Common myeloid progenitor, CD34-positive (primary cell): Measurements from ENCODE around the gene C6orf132.

ENCODE experiments used
- CTCF ChIA-PET: fragments of 350-600 bp; sonication (Branson Sonifier 250); formaldehyde crosslinking; loops from one replicate; lab custom pipeline; 2021; ENCODE audit warnings: antibody characterized with exemption; lab: Charles Lee
- POLR2A ChIA-PET: fragments of 350-600 bp; sonication (Branson Sonifier 250); formaldehyde crosslinking; loops from one replicate; lab custom pipeline; 2021; ENCODE audit warnings: antibody characterized with exemption; lab: Charles Lee
- DNase-seq, 3 donors: peaks; one replicate each; pipeline versions ENCODE4 v3.0.0 to v3.0.0-alpha.2; 2013
- H3K27ac ChIP-seq, 2 experiments: 1 replicate in 1 of 2; 2 replicates in 1 of 2; pipeline ENCODE4 v1.7.0; 2013; ENCODE audit warnings: inconsistent platforms in 2 of 2, low read length in 2 of 2, mild to moderate bottlenecking in 2 of 2, low read depth in 1 of 2, moderate library complexity in 1 of 2; ENCODE audit not compliant: severe bottlenecking in 2 of 2, insufficient read depth in 1 of 2, poor library complexity in 1 of 2
- H3K27me3 ChIP-seq, 5 experiments: replicated peaks in 2 of 5; 1 replicate in 3 of 5; 2 replicates in 2 of 5; pipeline versions ENCODE4 v1.6.1 to v1.7.0; 2013; ENCODE audit warnings: low read length in 4 of 5, mild to moderate bottlenecking in 2 of 5, moderate library complexity in 2 of 5, inconsistent platforms in 1 of 5; ENCODE audit not compliant: insufficient read depth in 5 of 5, control insufficient read depth in 4 of 5
- H3K36me3 ChIP-seq, 4 experiments: 1 replicate in 2 of 4; 2 replicates in 2 of 4; pipeline versions ENCODE4 v1.6.1 to v1.7.0; 2013; ENCODE audit warnings: low read length in 3 of 4, control low read depth in 1 of 4, mild to moderate bottlenecking in 1 of 4; ENCODE audit not compliant: control insufficient read depth in 4 of 4, insufficient read depth in 4 of 4
- H3K4me1 ChIP-seq, 4 experiments: 1 replicate in 3 of 4; 2 replicates in 1 of 4; pipeline versions ENCODE4 v1.6.1 to v1.7.1; 2013; ENCODE audit warnings: low read length in 3 of 4, mild to moderate bottlenecking in 3 of 4, control low read depth in 1 of 4, inconsistent platforms in 1 of 4, moderate library complexity in 1 of 4; ENCODE audit not compliant: control insufficient read depth in 4 of 4, insufficient read depth in 4 of 4; ENCODE audit errors: control extremely low read depth in 1 of 4
- H3K4me3 ChIP-seq, 7 experiments: 1 replicate in 4 of 7; 2 replicates in 3 of 7; pipeline versions ENCODE4 v1.5.1 to v1.7.0; 2013; ENCODE audit warnings: mild to moderate bottlenecking in 7 of 7, low read length in 6 of 7, moderate library complexity in 6 of 7, inconsistent platforms in 2 of 7, low read depth in 2 of 7, control low read depth in 1 of 7; ENCODE audit not compliant: insufficient read depth in 4 of 7, control insufficient read depth in 1 of 7; ENCODE audit errors: extremely low read depth in 1 of 7
- H3K9me3 ChIP-seq, 5 experiments: 1 replicate in 4 of 5; 2 replicates in 1 of 5; pipeline versions ENCODE4 v1.6.1 to v1.7.1; 2013; ENCODE audit warnings: low read length in 4 of 5, mild to moderate bottlenecking in 2 of 5, inconsistent platforms in 1 of 5, low read depth in 1 of 5, moderate library complexity in 1 of 5; ENCODE audit not compliant: control insufficient read depth in 4 of 5, insufficient read depth in 2 of 5; ENCODE audit errors: control extremely low read depth in 1 of 5
- WGBS: methylation state at CpG from one replicate; pipeline ENCODE4 v1.1.5; 2013; ENCODE audit not compliant: insufficient coverage; 5-methylcytosine and 5-hydroxymethylcytosine counted together

The C6orf132 gene

GRCh38 chr6:42162384-42162783, 20.0 kb upstream of the C6orf132 start:
- no peaks in the 10 kb centered on the region for H3K4me1 ChIP-seq
- POLR2A ChIA-PET: interaction anchor here (0.6 kb wide), 1 partner anchor 96 kb away, joined by 3 read pairs; no protein-coding TSS in a partner anchor
- H3K27me3 ChIP-seq: no peaks in the 10 kb centered on the region
- no peaks in the 10 kb centered on the region for H3K9me3 ChIP-seq
- H3K36me3 ChIP-seq: no peaks in the 10 kb centered on the region
- DNase-seq: no peak
- 72% methylated on average over 4 of the region's 7 CpGs for WGBS
- no peak overlapping the region for H3K27ac ChIP-seq
- H3K4me3 ChIP-seq: no peak overlapping the region
- CTCF ChIA-PET: interaction anchor here (1.2 to 1.3 kb wide), 2 partner anchors 25 to 58 kb away, joined by 6 to 7 read pairs; no protein-coding TSS in a partner anchor

DNA sequence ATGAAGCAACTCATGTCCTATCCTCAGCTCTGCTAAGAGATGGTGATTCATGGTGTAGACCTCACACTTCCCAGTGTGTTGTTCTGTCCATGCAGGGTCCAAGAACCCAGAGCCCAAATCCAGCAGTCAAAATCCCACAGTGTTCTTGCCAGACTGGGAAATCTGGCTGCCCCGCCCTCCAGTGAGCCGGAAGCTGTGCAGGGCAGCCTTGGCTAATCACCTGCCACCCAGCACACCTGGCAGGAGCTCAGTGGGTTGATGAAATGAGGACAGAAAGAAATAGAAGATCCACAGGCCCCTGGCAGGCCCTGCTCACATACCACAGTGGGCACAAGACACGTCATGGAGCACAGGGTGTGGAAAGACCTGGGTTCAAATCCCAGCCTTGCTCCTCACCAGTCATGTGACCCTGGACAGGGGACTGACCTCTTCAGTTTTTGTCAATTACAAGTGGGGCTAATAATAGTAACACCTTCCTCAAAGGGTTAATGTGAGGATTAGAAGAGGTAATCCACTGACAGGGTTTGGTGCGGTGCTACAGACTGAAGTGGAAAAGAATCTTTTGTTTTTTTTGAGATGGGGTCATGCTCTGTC, 17.1 kb upstream of the C6orf132 start:
- 75% methylated on average over 4 of the region's 4 CpGs for WGBS
- H3K36me3 ChIP-seq: no peaks in the 10 kb centered on the region
- no peak overlapping the region for H3K4me3 ChIP-seq
- peaks cover 0 to under 1% (median 0%) of the 10 kb centered on the region in 5 experiments for H3K27me3 ChIP-seq
- POLR2A ChIA-PET: no interaction called here
- no peaks in the 10 kb centered on the region for H3K4me1 ChIP-seq
- CTCF ChIA-PET: interaction anchor here (0.6 to 0.8 kb wide), 3 partner anchors 17 to 55 kb away, joined by 3 to 4 read pairs (median 3); no protein-coding TSS in a partner anchor
- H3K9me3 ChIP-seq: no peaks in the 10 kb centered on the region
- DNase-seq: no peak
- no peak overlapping the region for H3K27ac ChIP-seq

DNA sequence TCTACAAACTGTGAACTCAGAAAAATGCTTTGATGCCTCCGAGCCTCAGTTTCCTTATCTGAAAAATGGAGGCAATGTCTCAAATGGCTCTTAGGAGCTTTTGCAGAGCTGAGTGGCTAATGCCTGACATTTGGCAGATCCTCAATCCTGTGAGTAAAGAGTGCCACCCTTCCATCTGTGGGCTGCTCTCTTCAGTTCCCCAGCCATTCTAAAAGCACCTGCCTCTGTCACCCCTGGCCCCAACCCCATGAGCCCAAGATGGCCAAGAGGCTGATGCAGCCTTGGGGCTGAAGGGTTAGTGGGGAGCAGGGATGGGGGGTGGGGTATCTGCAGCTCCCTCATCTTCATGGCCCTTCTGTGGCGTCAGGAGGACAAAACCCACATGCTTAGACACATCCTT, 16.2 kb upstream of the C6orf132 start:
- no peak for DNase-seq
- H3K4me1 ChIP-seq: no peaks in the 10 kb centered on the region
- H3K9me3 ChIP-seq: no peaks in the 10 kb centered on the region
- H3K27me3 ChIP-seq: peaks cover 0 to 3% (median 0%) of the 10 kb centered on the region in 5 experiments
- 90% methylated on average over 2 of the region's 2 CpGs for WGBS
- no peak overlapping the region for H3K27ac ChIP-seq
- CTCF ChIA-PET: interaction anchor here (1.1 kb wide), 1 partner anchor 22 kb away, joined by 3 read pairs; no protein-coding TSS in a partner anchor
- POLR2A ChIA-PET: no interaction called here
- no peaks in the 10 kb centered on the region for H3K36me3 ChIP-seq
- H3K4me3 ChIP-seq: no peak overlapping the region

DNA sequence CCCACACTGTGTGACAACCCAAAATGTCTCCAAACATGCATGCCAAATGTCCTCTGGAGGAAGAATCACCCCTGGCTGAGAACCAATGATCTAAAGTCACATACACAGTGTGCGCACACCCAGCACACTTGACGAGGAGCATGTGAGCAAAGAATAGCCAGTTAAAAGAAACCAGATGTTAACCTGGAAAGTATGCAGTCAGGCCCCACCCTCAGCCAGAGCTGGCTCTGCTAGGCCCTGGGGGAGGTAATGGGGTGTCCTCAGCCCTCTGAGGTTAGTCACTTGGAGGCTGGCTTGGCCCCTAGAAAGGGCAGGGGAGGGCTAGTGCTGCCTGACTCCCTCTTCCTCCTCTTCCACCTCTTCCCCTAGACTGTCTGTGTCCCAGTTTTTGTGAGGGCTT, 15.6 kb upstream of the C6orf132 start:
- no peaks in the 10 kb centered on the region for H3K36me3 ChIP-seq
- POLR2A ChIA-PET: no interaction called here
- H3K9me3 ChIP-seq: no peaks in the 10 kb centered on the region
- H3K4me3 ChIP-seq: no peak overlapping the region
- no peak overlapping the region for H3K27ac ChIP-seq
- peaks cover 0 to 3% (median 0%) of the 10 kb centered on the region in 5 experiments for H3K27me3 ChIP-seq
- CTCF ChIA-PET: interaction anchor here (1.1 kb wide), 1 partner anchor 21 kb away, joined by 3 read pairs; no protein-coding TSS in a partner anchor
- H3K4me1 ChIP-seq: no peaks in the 10 kb centered on the region
- 95% methylated on average over 2 of the region's 2 CpGs for WGBS
- no peak for DNase-seq

DNA sequence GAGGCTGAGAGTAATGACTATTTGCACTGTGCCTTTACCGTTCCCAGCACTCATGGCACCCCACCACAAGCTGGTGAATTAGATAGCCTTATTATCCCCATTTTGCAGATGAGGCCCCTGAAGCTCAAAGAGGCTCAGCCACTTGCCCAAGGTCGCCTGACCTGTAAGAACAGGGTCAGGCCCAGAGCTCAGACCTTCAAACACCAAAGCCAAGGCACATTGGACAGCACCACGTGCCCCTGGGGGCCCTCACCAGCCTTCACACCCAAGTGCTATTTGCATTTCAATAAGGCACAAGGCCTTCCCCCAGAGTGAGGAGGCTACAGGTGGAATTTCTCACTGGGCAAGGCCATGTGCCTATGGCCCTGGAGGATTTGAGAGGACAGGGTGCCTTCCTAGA, 14.2 kb upstream of the C6orf132 start:
- H3K27me3 ChIP-seq: peaks cover 0 to 3% (median 0%) of the 10 kb centered on the region in 5 experiments
- ChIA-PET CTCF (interaction anchor here (1.4 to 2.1 kb wide), 4 partner anchors 9 to 52 kb away, joined by 3 to 6 read pairs (median 5); no protein-coding TSS in a partner anchor), POLR2A (no interaction called here)
- no peaks in the 10 kb centered on the region for H3K9me3 ChIP-seq
- no peak overlapping the region for H3K4me3 ChIP-seq
- H3K27ac ChIP-seq: no peak overlapping the region
- no peak for DNase-seq
- no peaks in the 10 kb centered on the region for H3K36me3 ChIP-seq
- WGBS: 100% methylated on average over 2 of the region's 3 CpGs
- H3K4me1 ChIP-seq: no peaks in the 10 kb centered on the region

- CTCF ChIA-PET: interaction anchor here (1.1 to 2.1 kb wide), 4 partner anchors 18 to 308 kb away, joined by 3 to 6 read pairs (median 5); no protein-coding TSS in a partner anchor
- no peaks in the 10 kb centered on the region for H3K36me3 ChIP-seq
- H3K4me3 ChIP-seq: no peak overlapping the region
- H3K27me3 ChIP-seq: peaks cover 0 to 3% (median 0%) of the 10 kb centered on the region in 5 experiments
- no peak for DNase-seq
- no peak overlapping the region for H3K27ac ChIP-seq
- H3K9me3 ChIP-seq: no peaks in the 10 kb centered on the region
- WGBS: 88% methylated on average over 4 of the region's 4 CpGs
- H3K4me1 ChIP-seq: no peaks in the 10 kb centered on the region
- POLR2A ChIA-PET: no interaction called here
These were observed 12.9 kb upstream of the C6orf132 start for GRCh38 chr6:42155293-42155692.

- DNase-seq: no peak
- Histone ChIP-seq H3K4me3 (no peak overlapping the region), H3K36me3 (no peaks in the 10 kb centered on the region), H3K4me1 (no peaks in the 10 kb centered on the region), H3K27me3 (peaks cover 0 to 3% (median 0%) of the 10 kb centered on the region in 5 experiments), H3K27ac (no peak overlapping the region), H3K9me3 (no peaks in the 10 kb centered on the region)
- CTCF ChIA-PET: interaction anchor here (1.0 to 1.6 kb wide), 3 partner anchors 11 to 307 kb away, joined by 4 to 5 read pairs (median 4); no protein-coding TSS in a partner anchor
- POLR2A ChIA-PET: no interaction called here
These were observed 12.2 kb upstream of the C6orf132 start for GRCh38 chr6:42154461-42155209.
